ENCODE results near the gene PHTF1.

DNA sequence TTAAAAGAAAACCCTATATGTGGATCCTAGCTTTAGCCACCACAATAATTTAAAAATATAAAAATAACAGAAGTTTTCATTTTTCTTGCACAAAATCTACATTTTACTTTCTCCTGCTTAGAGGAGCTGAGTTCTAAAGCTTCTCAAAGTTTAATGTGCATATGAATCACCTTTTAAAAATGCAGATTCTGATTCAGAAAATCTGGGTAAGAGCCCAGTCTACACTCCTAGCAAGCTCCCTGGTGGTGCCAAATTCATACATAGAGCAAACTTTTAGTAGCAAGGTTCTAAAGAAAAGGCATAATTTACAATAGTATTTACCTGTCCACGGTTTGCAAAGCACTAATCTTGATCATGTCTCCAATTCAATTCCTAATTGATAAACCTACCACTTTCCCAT lies 33.7 kb upstream of the PHTF1 start:
- no peak for TF ChIP-seq POLR2AphosphoS5 (IDR thresholded peaks at IDR 0.05)
- no peak for TF ChIP-seq CTCF (IDR thresholded peaks at IDR 0.05)
- no peak for TF ChIP-seq POLR2A (IDR thresholded peaks at IDR 0.05)
- TF ChIP-seq EP300 (IDR thresholded peaks at IDR 0.05; ENCODE audit: low read depth) = no peak
